Left ventricle myocardium inferior (tissue), 1 donor: ENCODE data around the gene COPB1. TPM values are rescaled to one million over a fixed set of nuclear protein-coding genes. Genes with fewer than 3 reads are reported as not detected.

ENCODE experiments used
- DNase-seq: peaks from one replicate; pipeline ENCODE4 v3.0.0-alpha.2; 2020
- H3K27ac ChIP-seq: fragments of 200-600 bp; replicated peaks from 2 replicates; pipeline ENCODE4 v1.8.0; 2021
- H3K27me3 ChIP-seq: fragments of 200-600 bp; 2 replicates; pipeline ENCODE4 v1.8.0; 2021; ENCODE audit warnings: low read depth
- H3K36me3 ChIP-seq: fragments of 200-600 bp; 2 replicates; pipeline ENCODE4 v1.8.0; 2021
- H3K4me1 ChIP-seq: fragments of 200-600 bp; 2 replicates; pipeline ENCODE4 v1.8.0; 2021
- H3K4me3 ChIP-seq: fragments of 200-600 bp; 2 replicates; pipeline ENCODE4 v1.8.0; 2021; ENCODE audit warnings: mild to moderate bottlenecking, moderate library complexity
- H3K9me3 ChIP-seq: fragments of 200-600 bp; replicated peaks from 2 replicates; pipeline ENCODE4 v1.8.0; 2021
- CTCF ChIP-seq: fragments of 200-600 bp; IDR thresholded peaks from 2 replicates; pipeline ENCODE4 v1.8.0; 2021; ENCODE audit warnings: antibody characterized with exemption, mild to moderate bottlenecking, borderline replicate concordance
- intact Hi-C: fragments of 100-400 bp; cut with micrococcal nuclease; formaldehyde crosslinking; loops from one replicate; pipeline ENCODE4 v1.11.0; 2022
- total RNA-seq: library from RNA; stranded (reverse); fragmentation: NEBNext Ultra II Directional; extraction: Animal tissue kit (Norgen Biotek cat#: 25700); gene quantifications from one replicate; pipeline ENCODE4 v1.2.1, GENCODE V29; 2021
- donor health status: DM: no; HTN: yes; CAD: no; lungs with severe emphysema.

The COPB1 gene
- total RNA-seq, 1 donor from 2014 or later: 45.8 TPM

- intact Hi-C loops: no loop called here
- peaks cover 38% of the 10 kb centered on the region for H3K4me1 ChIP-seq
- H3K36me3 ChIP-seq: peaks cover 26% of the 10 kb centered on the region
- H3K4me3 ChIP-seq: peak overlapping the region; percentile 88
- TF ChIP-seq CTCF: no peak
- DNase-seq: no peak
- H3K27me3 ChIP-seq: no peaks in the 10 kb centered on the region
- H3K27ac ChIP-seq: peak overlapping the region; percentile 92
- H3K9me3 ChIP-seq: no peaks in the 10 kb centered on the region
Observed at GRCh38 chr11:14520747-14521151, 21.1 kb upstream of the COPB1 start.

- H3K9me3 ChIP-seq: no peaks in the 10 kb centered on the region
- peak; percentile 70 for TF ChIP-seq CTCF
- peak within 1 kb of the TSS; percentile 92 for H3K27ac ChIP-seq
- no peaks in the 10 kb centered on the region for H3K27me3 ChIP-seq
- intact Hi-C loops: no loop called here
- H3K36me3 ChIP-seq: peaks cover 31% of the 10 kb centered on the region
- H3K4me1 ChIP-seq: peaks cover 38% of the 10 kb centered on the region
- H3K4me3 ChIP-seq: peak within 1 kb of the TSS; percentile 88
- peak; percentile 95 for DNase-seq
Observed at GRCh38 chr11:14519917-14520746, 20.5 kb upstream of the COPB1 start, which contains the start of gene PSMA1. TSS of gene PSMA1 (minus strand) at chr11:14520386. CDS start at chr11:14520299, 87 bp downstream.

- peaks cover 36% of the 10 kb centered on the region for H3K36me3 ChIP-seq
- TF ChIP-seq CTCF: no peak
Observed at GRCh38 chr11:14519597-14519916, 19.9 kb upstream of the COPB1 start.

GRCh38 chr11:14518820-14519219 is 19.2 kb upstream of the COPB1 start:
- peak overlapping the region; percentile 92 for H3K27ac ChIP-seq
- TF ChIP-seq CTCF: no peak
- intact Hi-C loops: no loop called here

More at GRCh38 chr11:14519597-14519916, 19.9 kb upstream of the COPB1 start:
- Histone ChIP-seq H3K27me3 (no peaks in the 10 kb centered on the region), H3K4me3 (peak overlapping the region; percentile 88), H3K9me3 (no peaks in the 10 kb centered on the region), H3K4me1 (peaks cover 38% of the 10 kb centered on the region), H3K27ac (peak overlapping the region; percentile 92)
- intact Hi-C loops: no loop called here
- DNase-seq: no peak

GRCh38 chr11:14513800-14514199 is 14.2 kb upstream of the COPB1 start:
- no peak for DNase-seq
- no peak for TF ChIP-seq CTCF
- Histone ChIP-seq H3K4me3 (no peak overlapping the region), H3K36me3 (peaks cover 93% of the 10 kb centered on the region), H3K27ac (no peak overlapping the region), H3K27me3 (no peaks in the 10 kb centered on the region), H3K4me1 (peaks cover 16% of the 10 kb centered on the region), H3K9me3 (no peaks in the 10 kb centered on the region)
- intact Hi-C loops: no loop called here

More at GRCh38 chr11:14518820-14519219, 19.2 kb upstream of the COPB1 start:
- Histone ChIP-seq H3K4me3 (peak overlapping the region; percentile 88), H3K27me3 (no peaks in the 10 kb centered on the region), H3K4me1 (peaks cover 38% of the 10 kb centered on the region), H3K36me3 (peaks cover 44% of the 10 kb centered on the region), H3K9me3 (no peaks in the 10 kb centered on the region)
- DNase-seq: no peak
